ENCODE measurements around the gene HEPACAM. TPM values are rescaled to one million over a fixed set of nuclear protein-coding genes. Genes with fewer than 3 reads are reported as not detected.
A peak's percentile ranks its signal among the peaks of the same experiment; 100 is the strongest.

HEPACAM gene
- total RNA-seq, 4 donors from 2014 or later, result 0.40 to 0.70 TPM; not detected in 2

DNA sequence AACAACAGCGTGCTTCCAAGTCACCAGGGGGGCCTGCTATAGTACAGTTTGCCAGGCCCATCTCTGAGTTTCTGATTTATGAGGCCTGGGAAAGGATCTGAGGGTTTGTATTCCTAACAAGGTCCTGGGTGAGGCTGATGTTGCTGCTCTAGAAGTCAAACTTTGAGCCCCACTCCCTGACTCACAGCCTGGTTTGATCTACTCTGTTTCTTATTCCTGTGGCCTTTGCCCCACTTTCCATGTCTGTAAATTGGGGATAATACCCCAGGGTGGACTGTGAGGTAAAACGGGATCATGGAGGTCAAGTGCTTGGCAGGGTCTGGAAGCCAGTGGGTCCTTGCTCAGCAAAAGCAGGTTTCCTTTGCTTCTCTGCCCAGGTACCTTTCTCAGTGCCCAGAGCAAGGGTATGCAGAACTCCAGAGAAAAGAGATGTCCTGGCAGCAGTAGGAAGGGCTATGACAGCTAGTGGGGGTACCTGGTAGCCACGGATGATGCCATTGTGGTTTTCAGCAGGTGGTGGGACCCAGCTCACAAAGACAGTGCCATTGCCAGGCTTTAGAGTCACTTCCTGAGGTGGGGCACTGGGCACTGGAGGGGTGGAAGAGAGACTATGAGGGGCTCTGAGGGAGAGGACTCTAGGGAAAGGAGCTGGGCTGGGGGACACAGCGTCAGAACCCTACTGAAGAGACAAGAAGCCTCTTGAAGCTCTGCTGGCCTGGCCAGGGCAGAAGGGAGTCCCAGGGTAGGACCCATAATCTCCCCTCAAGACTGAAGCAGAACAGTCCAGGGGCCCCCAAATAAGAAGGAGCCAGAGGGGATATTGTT lies 41.0 kb downstream of the HEPACAM start:
- H3K27me3 ChIP-seq, result no peaks in the 10 kb centered on the region
- H3K9me3 ChIP-seq, result no peaks in the 10 kb centered on the region
- peaks cover 16 to 37% of the 10 kb centered on the region in 2 donors for H3K4me1 ChIP-seq
- TF ChIP-seq, protein P1, sequence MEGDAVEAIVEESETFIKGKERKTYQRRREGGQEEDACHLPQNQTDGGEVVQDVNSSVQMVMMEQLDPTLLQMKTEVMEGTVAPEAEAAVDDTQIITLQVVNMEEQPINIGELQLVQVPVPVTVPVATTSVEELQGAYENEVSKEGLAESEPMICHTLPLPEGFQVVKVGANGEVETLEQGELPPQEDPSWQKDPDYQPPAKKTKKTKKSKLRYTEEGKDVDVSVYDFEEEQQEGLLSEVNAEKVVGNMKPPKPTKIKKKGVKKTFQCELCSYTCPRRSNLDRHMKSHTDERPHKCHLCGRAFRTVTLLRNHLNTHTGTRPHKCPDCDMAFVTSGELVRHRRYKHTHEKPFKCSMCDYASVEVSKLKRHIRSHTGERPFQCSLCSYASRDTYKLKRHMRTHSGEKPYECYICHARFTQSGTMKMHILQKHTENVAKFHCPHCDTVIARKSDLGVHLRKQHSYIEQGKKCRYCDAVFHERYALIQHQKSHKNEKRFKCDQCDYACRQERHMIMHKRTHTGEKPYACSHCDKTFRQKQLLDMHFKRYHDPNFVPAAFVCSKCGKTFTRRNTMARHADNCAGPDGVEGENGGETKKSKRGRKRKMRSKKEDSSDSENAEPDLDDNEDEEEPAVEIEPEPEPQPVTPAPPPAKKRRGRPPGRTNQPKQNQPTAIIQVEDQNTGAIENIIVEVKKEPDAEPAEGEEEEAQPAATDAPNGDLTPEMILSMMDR (IDR thresholded peaks at IDR 0.05 in 4 of 5, conservative IDR thresholded peaks at IDR 0.05 in 1 of 5), result no peak
- TF ChIP-seq POLR2A (IDR thresholded peaks at IDR 0.05), result no peak
- ATAC-seq (no peak), DNase-seq (no peak)
- no peaks in the 10 kb centered on the region for H3K36me3 ChIP-seq
- intact Hi-C loops (cut with DNase I; ENCODE audit: low total_unique reads) (loop anchor here (5.0 kb wide), 1 partner anchor 158 kb away; the partner anchor contains the start of gene NRGN), in situ Hi-C loops (cut with MboI; ENCODE audit: low sequenced_read_pairs in 4 of 4) (no loop called here)
- H3K27ac ChIP-seq, result peak overlapping the region; percentile 33 to 80 (median 73)
- H3K4me3 ChIP-seq, result peak overlapping the region in 2 of 4 donors; percentile 47 to 56

DNA sequence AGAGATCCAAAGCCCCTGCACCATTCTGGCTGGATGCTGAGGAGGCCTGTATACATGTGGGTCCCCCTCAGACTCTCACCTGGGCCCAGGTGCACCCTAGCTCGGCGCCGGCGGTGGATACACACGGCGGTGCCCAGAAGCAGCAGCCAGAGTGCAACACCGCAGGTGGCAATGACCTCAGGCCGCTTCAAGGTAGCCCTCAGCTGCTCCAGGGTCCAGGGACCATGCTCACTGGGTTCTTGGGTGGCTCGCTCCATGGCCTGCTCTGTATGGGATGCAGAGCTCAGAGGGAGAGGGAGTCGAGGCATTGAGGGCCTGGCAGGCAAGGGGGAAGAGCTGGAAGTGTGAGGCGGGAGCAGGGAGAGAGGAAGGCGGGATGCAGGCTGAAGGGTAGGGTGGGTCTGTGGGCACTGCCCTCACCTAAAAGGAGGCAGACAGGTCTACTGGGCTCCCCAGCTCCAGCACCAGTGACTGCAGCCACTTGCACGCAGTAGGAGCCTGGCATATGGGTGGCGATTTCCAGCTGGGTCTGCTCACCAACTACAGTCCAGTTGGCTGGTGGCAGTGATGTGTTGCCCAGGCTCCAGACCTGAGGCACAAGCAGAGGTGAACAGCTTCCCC lies 42.0 kb downstream of the HEPACAM start:
- no peak overlapping the region for H3K4me3 ChIP-seq
- no peak for TF ChIP-seq POLR2A (IDR thresholded peaks at IDR 0.05)
- TF ChIP-seq, protein P1 (IDR thresholded peaks at IDR 0.05 in 4 of 5, conservative IDR thresholded peaks at IDR 0.05 in 1 of 5), result no peak
- no peak for DNase-seq
- peaks cover 23 to 37% of the 10 kb centered on the region in 2 donors for H3K4me1 ChIP-seq
- in situ Hi-C loops (cut with MboI; ENCODE audit: low sequenced_read_pairs in 4 of 4), result no loop called here
- no peaks in the 10 kb centered on the region for H3K9me3 ChIP-seq
- intact Hi-C loops (cut with DNase I; ENCODE audit: low total_unique reads), result loop anchor here (5.0 kb wide), 1 partner anchor 157 kb away; the partner anchor contains the start of gene NRGN
- ATAC-seq, result no peak
- H3K27me3 ChIP-seq, result no peaks in the 10 kb centered on the region
- H3K36me3 ChIP-seq, result no peaks in the 10 kb centered on the region
- peak overlapping the region in 2 of 4 donors; percentile 50 to 78 for H3K27ac ChIP-seq

DNA sequence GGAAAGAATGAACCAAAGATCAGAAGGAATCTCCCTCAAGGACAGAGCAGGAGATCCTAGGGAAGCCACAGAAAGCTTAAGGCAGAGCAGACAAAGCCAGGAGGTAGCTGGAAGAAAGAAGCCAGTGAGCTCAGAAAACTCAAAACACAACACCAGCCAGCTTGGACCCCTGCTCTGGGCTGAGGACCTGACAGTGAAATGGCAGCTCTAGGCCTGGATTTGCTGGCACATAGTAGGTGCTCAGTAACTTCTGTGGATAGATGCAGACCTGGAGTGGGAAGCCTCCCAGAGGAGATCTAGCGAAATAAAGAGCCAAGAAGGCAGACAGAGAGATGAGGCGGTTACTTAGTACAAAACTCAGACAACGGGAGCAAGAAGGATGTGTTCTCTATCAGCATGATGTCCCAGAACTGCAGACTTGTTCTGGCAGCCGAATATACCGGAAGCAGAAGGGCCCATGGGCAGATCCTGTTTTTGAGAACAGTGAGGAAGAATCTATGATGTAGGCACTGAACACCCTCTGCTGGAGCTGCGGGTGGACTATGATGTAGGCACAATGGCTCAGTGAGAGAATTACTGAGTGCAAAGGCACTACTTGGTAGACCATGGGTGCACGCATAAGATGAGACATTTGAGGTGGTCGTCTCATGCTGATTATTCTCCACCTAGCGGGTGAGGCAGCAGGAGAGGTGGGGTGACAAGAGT lies 42.9 kb downstream of the HEPACAM start:
- peak in 1 of 2 donors; percentile 27 for DNase-seq
- in situ Hi-C loops (cut with MboI; ENCODE audit: low sequenced_read_pairs in 4 of 4), result no loop called here

GRCh38 chr11:124892146-124892545 lies 43.7 kb downstream of the HEPACAM start:
- TF ChIP-seq, protein P1 (IDR thresholded peaks at IDR 0.05 in 4 of 5, conservative IDR thresholded peaks at IDR 0.05 in 1 of 5), result no peak
- no peak for TF ChIP-seq POLR2A (IDR thresholded peaks at IDR 0.05)
- no peak for DNase-seq
- Histone ChIP-seq H3K4me1 (peaks cover 27 to 35% of the 10 kb centered on the region in 2 donors), H3K36me3 (no peaks in the 10 kb centered on the region), H3K9me3 (no peaks in the 10 kb centered on the region), H3K27ac (peak overlapping the region; percentile 24 to 50 (median 30)), H3K4me3 (no peak overlapping the region), H3K27me3 (no peaks in the 10 kb centered on the region)
- in situ Hi-C loops (cut with MboI; ENCODE audit: low sequenced_read_pairs in 4 of 4), result no loop called here
- intact Hi-C loops (cut with DNase I; ENCODE audit: low total_unique reads), result loop anchor here (5.0 kb wide), 1 partner anchor 155 kb away; the partner anchor contains the start of gene NRGN
- no peak for ATAC-seq

More for the DNA sequence above, 42.9 kb downstream of the HEPACAM start:
- Histone ChIP-seq H3K36me3 (no peaks in the 10 kb centered on the region), H3K4me1 (peaks cover 29 to 35% of the 10 kb centered on the region in 2 donors), H3K4me3 (no peak overlapping the region), H3K27me3 (no peaks in the 10 kb centered on the region), H3K9me3 (no peaks in the 10 kb centered on the region), H3K27ac (peak overlapping the region; percentile 24 to 78 (median 39))
- ATAC-seq, result no peak
- TF ChIP-seq, protein P1 (IDR thresholded peaks at IDR 0.05 in 4 of 5, conservative IDR thresholded peaks at IDR 0.05 in 1 of 5), result no peak
- no peak for TF ChIP-seq POLR2A (IDR thresholded peaks at IDR 0.05)
- intact Hi-C loops (cut with DNase I; ENCODE audit: low total_unique reads), result loop anchor here (5.0 kb wide), 1 partner anchor 156 kb away; the partner anchor contains the start of gene NRGN
